Fibroblast of lung (primary cell): Measurements from ENCODE around the gene ENPP3. TPM values are rescaled to one million over a fixed set of nuclear protein-coding genes. Genes with fewer than 3 reads are reported as not detected.
A peak's percentile ranks its signal among the peaks of the same experiment; 100 is the strongest.

Source experiments
- DNase-seq, 2 donors: peaks; one replicate each; pipeline versions ENCODE4 v3.0.0 to v3.0.0-alpha.2; 2010; ENCODE audit warnings: low read depth in 2 of 2
- H2AFZ ChIP-seq: 2 replicates; pipeline ENCODE4 v1.5.1; 2012; ENCODE audit warnings: low read length, control low read depth, inconsistent platforms
- H3K27ac ChIP-seq: 2 replicates; pipeline ENCODE4 v1.5.1; 2011; ENCODE audit warnings: low read length, control low read depth; ENCODE audit not compliant: insufficient read depth
- H3K27me3 ChIP-seq: 2 replicates; pipeline ENCODE4 v1.5.1; 2011; ENCODE audit warnings: mild to moderate bottlenecking, low read length; ENCODE audit not compliant: control insufficient read depth, insufficient read depth
- H3K36me3 ChIP-seq: 2 replicates; pipeline ENCODE4 v1.5.1; 2011; ENCODE audit warnings: low read length; ENCODE audit not compliant: control insufficient read depth, insufficient read depth
- H3K4me1 ChIP-seq: 2 replicates; pipeline ENCODE4 v1.5.1; 2011; ENCODE audit warnings: low read length; ENCODE audit not compliant: control insufficient read depth, insufficient read depth; ENCODE audit errors: extremely low read depth
- H3K4me2 ChIP-seq: 2 replicates; pipeline ENCODE4 v1.5.1; 2011; ENCODE audit warnings: low read length, control low read depth; ENCODE audit not compliant: insufficient read depth; ENCODE audit errors: extremely low read depth
- H3K4me3 ChIP-seq, 4 experiments: fragments of 200-600 bp in 1 of 4; sonication (generic) in 1 of 4; replicated peaks in 1 of 4; 2 replicates each; pipeline ENCODE4 v1.5.1; 2011 to 2016; ENCODE audit warnings: low read length in 4 of 4, low read depth in 3 of 4, mild to moderate bottlenecking in 3 of 4, control low read depth in 2 of 4, inconsistent platforms in 1 of 4, mixed read lengths in 1 of 4; ENCODE audit not compliant: insufficient read depth in 1 of 4; ENCODE audit errors: control extremely low read depth in 1 of 4
- H3K79me2 ChIP-seq: 2 replicates; pipeline ENCODE4 v1.5.1; 2012; ENCODE audit warnings: mild to moderate bottlenecking, low read length, inconsistent platforms; ENCODE audit not compliant: control insufficient read depth, insufficient read depth
- H3K9ac ChIP-seq: 2 replicates; pipeline ENCODE4 v1.5.1; 2011; ENCODE audit warnings: mild to moderate bottlenecking, low read length, control low read depth; ENCODE audit not compliant: insufficient read depth
- H3K9me3 ChIP-seq: 2 replicates; pipeline ENCODE4 v1.5.1; 2012; ENCODE audit warnings: low read depth, low read length; ENCODE audit not compliant: control insufficient read depth, insufficient read depth
- H4K20me1 ChIP-seq: 2 replicates; pipeline ENCODE4 v1.5.1; 2011; ENCODE audit warnings: low read length; ENCODE audit not compliant: control insufficient read depth, insufficient read depth; ENCODE audit errors: extremely low read depth
- CTCF ChIP-seq, 2 donors: IDR thresholded peaks in 1 of 2; conservative IDR thresholded peaks in 1 of 2; 1 replicate in 1 of 2; 2 replicates in 1 of 2; pipeline ENCODE4 v1.5.1; 2011 to 2012; ENCODE audit warnings: low read length in 2 of 2, control low read depth in 1 of 2, inconsistent platforms in 1 of 2, low read depth in 1 of 2, mild to moderate bottlenecking in 1 of 2
- EZH2 ChIP-seq: IDR thresholded peaks from 2 replicates; pipeline ENCODE4 v1.5.1; 2012; ENCODE audit warnings: low read length, control low read depth, mild to moderate bottlenecking; ENCODE audit errors: missing control alignments
- polyA plus RNA-seq, 2 donors: library from polyadenylated mRNA; depleted of rRNA in 1 of 2; stranded (reverse) in 1 of 2; unstranded in 1 of 2; fragments of >200 nt; gene quantifications; 2 replicates each; pipeline ENCODE4 v1.2.1, GENCODE V29; 2011 to 2012; ENCODE audit warnings: missing spikeins in 1 of 2
- total RNA-seq: library from RNA; depleted of rRNA; stranded (reverse); fragments of >200 nt; gene quantifications from 2 replicates; pipeline ENCODE4 v1.2.1, GENCODE V29; 2014

ENPP3 gene
- total and polyA plus RNA-seq, 2 donors (not counting 1 experiment from before 2014, with no cell fraction given), result 0.06 to 0.17 TPM

- no peaks in the 10 kb centered on the region for H3K36me3 ChIP-seq
- H3K27ac ChIP-seq, result no peak overlapping the region
- no peak overlapping the region for H2AFZ ChIP-seq
- no peaks in the 10 kb centered on the region for H3K27me3 ChIP-seq
- H3K4me3 ChIP-seq, result no peak overlapping the region
- no peak for TF ChIP-seq CTCF (conservative IDR thresholded peaks at IDR 0.05 in 1 of 2, IDR thresholded peaks at IDR 0.05 in 1 of 2; ENCODE audit: low read depth in 1 of 2, low read length in 2 of 2)
- no peak for TF ChIP-seq EZH2
- H3K9ac ChIP-seq, result no peak overlapping the region
- no peaks in the 10 kb centered on the region for H3K79me2 ChIP-seq
- no peak overlapping the region for H3K4me2 ChIP-seq
- H4K20me1 ChIP-seq, result no peaks in the 10 kb centered on the region
- DNase-seq, result peak in 1 of 2 donors; percentile 35
- no peaks in the 10 kb centered on the region for H3K9me3 ChIP-seq
- H3K4me1 ChIP-seq, result peaks cover 11% of the 10 kb centered on the region
Observed at GRCh38 chr6:131789219-131789618, 152.1 kb downstream of the ENPP3 start.

GRCh38 chr6:131791476-131791875 lies 154.4 kb downstream of the ENPP3 start:
- no peaks in the 10 kb centered on the region for H3K36me3 ChIP-seq
- H4K20me1 ChIP-seq, result no peaks in the 10 kb centered on the region
- H3K79me2 ChIP-seq, result no peaks in the 10 kb centered on the region
- H3K4me3 ChIP-seq, result no peak overlapping the region
- H3K4me2 ChIP-seq, result no peak overlapping the region
- no peak overlapping the region for H2AFZ ChIP-seq
- H3K9me3 ChIP-seq, result no peaks in the 10 kb centered on the region
- H3K27me3 ChIP-seq, result no peaks in the 10 kb centered on the region
- H3K9ac ChIP-seq, result no peak overlapping the region
- no peak for DNase-seq
- H3K4me1 ChIP-seq, result peaks cover 11% of the 10 kb centered on the region
- TF ChIP-seq CTCF (conservative IDR thresholded peaks at IDR 0.05 in 1 of 2, IDR thresholded peaks at IDR 0.05 in 1 of 2; ENCODE audit: low read depth in 1 of 2, low read length in 2 of 2) (no peak), EZH2 (no peak)
- H3K27ac ChIP-seq, result no peak overlapping the region

GRCh38 chr6:131792091-131792496 lies 155.0 kb downstream of the ENPP3 start:
- Histone ChIP-seq H3K4me1 (peaks cover 11% of the 10 kb centered on the region), H3K4me2 (no peak overlapping the region), H3K27me3 (no peaks in the 10 kb centered on the region), H3K27ac (no peak overlapping the region), H3K36me3 (no peaks in the 10 kb centered on the region), H3K4me3 (no peak overlapping the region), H3K79me2 (no peaks in the 10 kb centered on the region), H3K9me3 (no peaks in the 10 kb centered on the region), H2AFZ (no peak overlapping the region), H4K20me1 (no peaks in the 10 kb centered on the region), H3K9ac (no peak overlapping the region)
- DNase-seq, result peak; percentile 16 to 77
- TF ChIP-seq EZH2, result no peak
- TF ChIP-seq CTCF (conservative IDR thresholded peaks at IDR 0.05 in 1 of 2, IDR thresholded peaks at IDR 0.05 in 1 of 2; ENCODE audit: low read depth in 1 of 2, low read length in 2 of 2), result no peak
